ENCODE measurements around the gene NFE2L2.
"Not testable (repeated sequence)": the region's sequence is repeated elsewhere in the genome, so short reads cannot be mapped to it uniquely, and the experiment has no call there.

NFE2L2 gene

GRCh38 chr2:177190941-177191340, 73.6 kb downstream of the NFE2L2 start:
- no peak for DNase-seq (ENCODE audit: low read depth)

- no peak for DNase-seq (ENCODE audit: low read depth)
Measured at GRCh38 chr2:177188482-177189469, 75.8 kb downstream of the NFE2L2 start.

GRCh38 chr2:177187631-177188312, 76.8 kb downstream of the NFE2L2 start:
- DNase-seq (ENCODE audit: low read depth) = no peak

GRCh38 chr2:177186038-177186437, 78.5 kb downstream of the NFE2L2 start:
- DNase-seq (ENCODE audit: low read depth) = not testable (repeated sequence)

GRCh38 chr2:177184606-177185005, 79.9 kb downstream of the NFE2L2 start:
- no peak for DNase-seq (ENCODE audit: low read depth)

GRCh38 chr2:177183860-177184259, 80.7 kb downstream of the NFE2L2 start:
- DNase-seq (ENCODE audit: low read depth) = no peak
